GM19463 (cell line): ENCODE measurements around the gene TTC33.

Experiments used
- ATAC-seq: cut with Tn5 transposase; IDR thresholded peaks from one replicate; pipeline ENCODE4 v1.9.1; 2021; ENCODE audit warnings: mild to moderate bottlenecking, moderate library complexity; ENCODE audit not compliant: unreplicated experiment

TTC33 gene

GRCh38 chr5:40491644-40492043 lies 264.1 kb downstream of the TTC33 start:
- no peak for ATAC-seq

DNA sequence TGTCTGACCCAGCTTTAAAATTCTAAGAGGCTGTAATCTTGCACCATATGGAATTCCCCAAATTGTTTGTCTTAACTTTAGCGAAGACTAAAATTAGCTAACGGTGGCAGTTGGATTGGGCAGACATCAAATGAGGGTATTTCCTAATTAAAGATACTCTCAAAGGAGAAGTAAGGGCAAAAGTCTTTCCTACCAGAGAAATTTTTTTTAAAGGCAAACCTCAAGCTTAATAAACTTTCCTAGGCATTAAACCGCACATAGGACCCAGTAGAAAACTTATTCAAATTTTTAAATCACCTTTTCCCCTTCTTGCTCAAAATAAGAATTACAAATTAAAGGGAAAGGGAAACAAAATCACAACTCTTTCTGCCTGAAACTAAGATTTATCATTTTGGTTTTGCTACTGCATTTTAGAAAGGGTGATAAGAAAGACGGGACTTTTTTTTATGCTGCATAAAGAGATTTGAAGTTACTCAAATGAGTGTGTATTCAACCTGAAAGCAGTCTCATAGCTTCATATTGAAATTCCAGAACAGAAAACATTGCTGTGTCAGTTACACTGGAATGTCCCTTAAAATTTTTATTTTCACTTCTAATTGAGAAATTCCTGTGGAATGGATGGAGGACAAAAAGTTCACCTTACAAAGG lies 265.2 kb downstream of the TTC33 start:
- peak; percentile 39 for ATAC-seq

DNA sequence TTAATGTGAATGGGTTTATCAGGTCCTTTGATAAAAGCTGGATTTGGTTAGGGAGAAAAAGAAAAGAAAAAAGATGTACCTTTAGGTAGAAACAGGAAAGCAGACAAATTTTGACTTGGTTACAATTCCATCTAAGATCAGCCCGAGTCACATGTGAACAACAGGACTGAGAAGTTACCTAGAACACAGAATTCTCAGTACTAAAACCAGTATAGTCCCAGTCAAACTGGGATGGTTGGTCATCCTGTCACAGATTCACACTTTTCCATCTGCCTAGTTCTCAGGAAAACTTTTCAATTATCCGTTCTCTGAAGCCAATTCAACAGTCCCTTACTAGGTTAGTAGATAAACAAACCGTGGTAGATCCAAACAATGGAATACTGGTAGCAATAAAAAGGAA lies 266.3 kb downstream of the TTC33 start:
- no peak for ATAC-seq

GRCh38 chr5:40486437-40487275 lies 269.1 kb downstream of the TTC33 start:
- peak; percentile 43 for ATAC-seq

DNA sequence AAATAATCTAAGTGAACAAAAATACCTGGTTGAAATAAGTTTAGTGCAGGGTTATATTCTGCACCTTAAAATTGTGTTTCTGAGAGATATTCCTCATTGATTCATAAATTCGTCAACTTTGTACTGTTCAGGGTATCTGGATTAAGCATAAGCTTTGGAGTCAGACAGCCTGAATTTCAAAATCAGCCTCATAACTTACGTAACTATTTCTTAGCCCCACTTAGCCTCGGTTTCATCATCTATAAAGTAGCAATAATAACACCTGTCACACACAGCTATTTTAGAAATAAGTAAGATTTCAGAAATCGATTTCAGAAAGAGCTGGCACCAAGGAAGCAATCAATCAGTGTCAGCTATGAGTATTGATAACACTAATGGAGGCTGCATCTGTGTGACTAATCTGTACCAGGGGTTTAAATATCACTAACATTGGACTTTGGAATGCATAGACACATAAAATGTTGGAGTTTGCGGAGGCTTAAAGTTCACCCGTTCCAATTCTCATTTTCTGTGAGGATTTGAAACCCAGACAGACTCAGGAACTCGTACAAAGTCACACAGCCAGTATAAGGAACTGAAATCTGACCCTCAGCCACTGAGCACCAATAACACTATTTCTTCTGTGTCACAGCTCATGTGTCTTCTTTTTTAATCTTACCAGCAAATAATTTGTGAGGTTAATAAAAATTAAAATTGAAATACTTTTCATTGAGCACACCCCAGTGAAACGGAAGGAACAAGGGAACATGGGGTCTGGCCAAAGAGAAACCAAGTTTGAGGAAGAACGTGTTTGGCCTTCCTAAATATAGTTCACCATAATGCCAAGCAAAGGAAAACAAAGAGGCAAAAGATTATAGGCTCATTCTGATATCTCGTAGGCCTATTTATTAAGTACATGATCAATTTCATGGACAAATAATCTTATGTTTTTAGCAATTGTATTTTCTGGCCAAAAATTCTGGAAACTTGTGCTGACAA lies 270.5 kb downstream of the TTC33 start:
- peak; percentile 43 for ATAC-seq

DNA sequence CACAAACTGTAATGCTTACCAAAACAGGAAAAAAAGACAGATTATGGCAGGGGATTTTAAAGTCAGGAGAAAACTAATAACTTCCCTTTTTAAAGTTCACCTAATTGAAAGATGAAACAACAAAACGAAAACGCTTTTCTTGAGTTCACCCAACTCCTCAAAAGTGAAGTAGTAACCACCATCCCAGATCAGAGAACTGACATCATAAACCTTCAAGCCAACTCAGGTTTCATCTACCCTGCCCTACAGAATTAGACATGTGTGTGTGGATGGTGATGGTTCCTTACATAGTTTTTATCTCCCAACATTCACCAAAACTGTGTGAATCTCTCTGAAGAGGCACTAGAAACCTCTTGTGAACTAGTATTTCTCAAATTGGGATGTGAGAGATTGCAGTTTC lies 271.3 kb downstream of the TTC33 start:
- ATAC-seq = no peak

GRCh38 chr5:40483316-40483715 lies 272.4 kb downstream of the TTC33 start:
- ATAC-seq = no peak

- ATAC-seq = no peak
These were observed 274.5 kb downstream of the TTC33 start for GRCh38 chr5:40481241-40481640.

DNA sequence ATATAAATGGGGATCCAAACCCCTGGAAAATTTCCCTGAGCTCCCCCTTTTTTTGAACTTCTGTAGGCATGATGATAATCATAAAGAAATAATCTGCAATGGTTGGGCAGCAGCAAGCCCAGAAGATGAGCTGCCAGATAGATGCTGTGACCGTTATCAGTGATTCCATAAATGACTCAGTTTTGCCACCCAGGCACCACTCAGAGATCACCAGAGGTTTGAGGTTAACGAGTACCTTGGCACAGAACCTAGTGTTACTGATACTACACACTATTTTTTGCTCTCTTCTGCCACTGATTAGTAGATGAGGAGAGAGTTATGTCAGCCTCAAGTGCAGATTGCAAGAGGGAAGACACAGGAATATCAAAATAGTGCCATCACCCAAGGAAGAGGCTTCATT lies 275.4 kb downstream of the TTC33 start:
- ATAC-seq = peak; percentile 59

- ATAC-seq = no peak
These were observed 275.8 kb downstream of the TTC33 start for GRCh38 chr5:40479939-40480338.

GRCh38 chr5:40478766-40479165 lies 277.0 kb downstream of the TTC33 start:
- ATAC-seq = no peak

GRCh38 chr5:40477856-40478546 lies 277.8 kb downstream of the TTC33 start:
- ATAC-seq = no peak

DNA sequence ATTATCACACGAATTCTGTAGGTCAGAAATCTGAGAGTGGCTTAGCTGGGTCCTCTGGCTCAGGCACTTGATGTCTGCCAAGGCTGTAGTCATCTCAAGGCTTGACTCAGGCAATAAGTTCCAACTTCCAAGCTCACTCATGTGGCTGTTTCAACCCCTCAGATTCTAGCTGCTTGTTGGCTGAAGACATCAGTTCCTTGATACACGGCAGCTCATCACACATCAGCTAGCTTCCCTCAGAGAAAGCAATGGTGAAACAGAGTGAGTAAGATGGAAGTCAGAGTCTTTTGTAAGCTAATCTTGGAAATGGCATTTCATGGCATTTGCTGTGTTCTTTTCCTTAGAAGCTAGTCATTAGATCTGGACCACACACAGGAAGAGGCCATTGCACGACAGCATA lies 280.2 kb downstream of the TTC33 start:
- no peak for ATAC-seq

DNA sequence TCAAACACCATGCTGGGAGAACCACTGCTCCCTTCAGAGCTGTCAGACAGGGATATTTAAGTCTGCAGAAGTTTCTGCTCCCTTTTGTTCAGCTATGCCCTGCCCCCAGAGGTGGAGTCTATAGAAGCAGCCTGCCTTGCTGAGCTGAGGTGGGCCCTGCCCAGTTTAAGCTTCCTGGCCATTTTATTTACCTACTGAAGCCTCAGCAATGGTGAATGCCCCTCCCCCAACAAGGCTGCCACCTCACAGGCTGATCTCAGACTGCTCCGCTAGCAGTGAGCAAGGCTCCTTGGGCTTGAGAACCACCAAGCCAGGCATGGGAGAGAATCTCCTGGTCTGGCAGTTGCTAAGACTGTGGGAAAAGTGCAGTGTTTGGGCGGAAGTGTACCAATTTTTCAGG lies 281.5 kb downstream of the TTC33 start:
- no peak for ATAC-seq

DNA sequence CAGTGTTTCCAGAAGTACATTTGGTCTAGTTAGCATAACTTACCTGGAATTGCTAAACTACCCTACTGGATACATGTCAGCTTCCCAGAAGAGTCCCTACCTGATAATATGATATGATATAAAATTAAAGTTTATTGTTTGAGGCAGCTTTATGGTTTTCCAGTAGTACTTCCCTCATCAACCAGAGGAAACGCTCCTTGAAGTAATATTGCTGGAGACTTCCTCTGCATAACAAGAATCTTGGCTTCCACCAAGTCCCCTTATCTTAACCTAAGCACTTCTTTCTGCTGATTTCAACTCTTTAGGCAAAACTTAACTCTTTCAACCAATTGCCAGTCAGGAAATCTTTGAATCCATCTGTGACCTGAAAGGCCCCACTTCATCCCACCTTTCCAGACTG lies 290.3 kb downstream of the TTC33 start:
- no peak for ATAC-seq

DNA sequence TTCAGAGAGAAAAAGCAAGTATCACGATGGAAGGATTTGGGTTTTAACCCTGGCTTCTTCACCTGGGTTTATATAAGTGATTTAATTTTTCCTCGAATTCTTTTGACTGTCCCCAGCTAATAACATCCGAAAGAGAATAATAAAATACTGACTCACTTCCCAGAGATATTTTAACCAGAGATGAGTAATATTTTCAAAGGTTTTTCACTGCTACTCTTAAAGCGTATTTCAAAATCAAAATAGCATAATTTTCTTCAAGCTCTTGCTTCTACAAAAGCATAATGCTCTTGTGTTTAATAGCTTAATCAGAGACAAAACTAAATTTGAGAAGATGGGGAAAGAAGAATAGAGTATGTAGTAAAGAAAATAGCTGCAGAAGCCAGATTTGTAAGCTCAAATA lies 291.2 kb downstream of the TTC33 start:
- ATAC-seq = no peak
